Type B pancreatic cell (in vitro differentiated cells): Measurements from ENCODE around the gene PCBD1. TPM values are rescaled to one million over a fixed set of nuclear protein-coding genes. Genes with fewer than 3 reads are reported as not detected.
A peak's percentile ranks its signal among the peaks of the same experiment; 100 is the strongest.

Experiments
- DNase-seq: peaks from one replicate; pipeline ENCODE4 v3.0.0; 2021; ENCODE audit warnings: mixed read lengths; ENCODE audit not compliant: unreplicated experiment; ENCODE audit errors: extremely low spot score
- H3K27ac Mint-ChIP-seq: 2 replicates; pipeline ENCODE4 v1.8.0; 2021; ENCODE audit warnings: mild to moderate bottlenecking, mixed read lengths
- H3K27me3 Mint-ChIP-seq: 2 replicates; pipeline ENCODE4 v1.8.0; 2021; ENCODE audit warnings: mixed read lengths
- H3K36me3 Mint-ChIP-seq: 2 replicates; pipeline ENCODE4 v1.8.0; 2021; ENCODE audit warnings: mixed read lengths
- H3K4me1 Mint-ChIP-seq: one replicate; pipeline ENCODE4 v1.8.0; 2021; ENCODE audit warnings: mixed read lengths; ENCODE audit not compliant: unreplicated experiment
- H3K4me3 Mint-ChIP-seq: 2 replicates; pipeline ENCODE4 v1.8.0; 2021; ENCODE audit warnings: mild to moderate bottlenecking, mixed read lengths
- H3K9me3 Mint-ChIP-seq: 2 replicates; pipeline ENCODE4 v1.8.0; 2021; ENCODE audit warnings: mixed read lengths
- CTCF ChIP-seq: fragments of 200-600 bp; sonication (generic); conservative IDR thresholded peaks from 2 replicates; pipeline ENCODE4 v1.5.0; 2021; ENCODE audit warnings: antibody characterized with exemption, mild to moderate bottlenecking
- total RNA-seq: library from RNA; stranded (reverse); gene quantifications from 2 replicates; pipeline ENCODE4 v1.2.1, GENCODE V29; 2021; ENCODE audit warnings: low replicate concordance

PCBD1 gene
- total RNA-seq, 1 donor from 2014 or later = 84.1 TPM

- Mint-ChIP-seq H3K4me3 (no peak overlapping the region), H3K4me1 (peaks cover 14% of the 10 kb centered on the region), H3K27me3 (peaks cover 7% of the 10 kb centered on the region), H3K27ac (no peak overlapping the region), H3K9me3 (no peaks in the 10 kb centered on the region), H3K36me3 (no peaks in the 10 kb centered on the region)
- DNase-seq = no peak
- TF ChIP-seq CTCF = no peak
These were observed 18.7 kb upstream of the PCBD1 start for GRCh38 chr10:70906953-70907636.

- Mint-ChIP-seq H3K27ac (no peak overlapping the region), H3K4me3 (no peak overlapping the region), H3K36me3 (no peaks in the 10 kb centered on the region), H3K27me3 (peaks cover 8% of the 10 kb centered on the region), H3K9me3 (no peaks in the 10 kb centered on the region), H3K4me1 (peaks cover 14% of the 10 kb centered on the region)
- no peak for DNase-seq
- TF ChIP-seq CTCF = no peak
These were observed 17.8 kb upstream of the PCBD1 start for GRCh38 chr10:70906031-70906783.

- Mint-ChIP-seq H3K4me1 (peaks cover 14% of the 10 kb centered on the region), H3K27ac (no peak overlapping the region), H3K36me3 (no peaks in the 10 kb centered on the region), H3K9me3 (no peaks in the 10 kb centered on the region), H3K27me3 (peaks cover 13% of the 10 kb centered on the region), H3K4me3 (no peak overlapping the region)
- DNase-seq = no peak
- no peak for TF ChIP-seq CTCF
These were observed 17.0 kb upstream of the PCBD1 start for GRCh38 chr10:70905071-70906021.

GRCh38 chr10:70903262-70903921, 15.0 kb upstream of the PCBD1 start:
- H3K27ac Mint-ChIP-seq = no peak overlapping the region
- H3K4me1 Mint-ChIP-seq = peaks cover 14% of the 10 kb centered on the region
- peak; percentile 91 for TF ChIP-seq CTCF
- no peak for DNase-seq
- no peaks in the 10 kb centered on the region for H3K36me3 Mint-ChIP-seq
- H3K9me3 Mint-ChIP-seq = no peaks in the 10 kb centered on the region
- no peak overlapping the region for H3K4me3 Mint-ChIP-seq
- peaks cover 9% of the 10 kb centered on the region for H3K27me3 Mint-ChIP-seq

- Mint-ChIP-seq H3K36me3 (no peaks in the 10 kb centered on the region), H3K4me3 (no peak overlapping the region), H3K9me3 (no peaks in the 10 kb centered on the region), H3K27me3 (peaks cover 9% of the 10 kb centered on the region), H3K27ac (no peak overlapping the region), H3K4me1 (peaks cover 11% of the 10 kb centered on the region)
- TF ChIP-seq CTCF = no peak
- no peak for DNase-seq
These were observed 14.4 kb upstream of the PCBD1 start for GRCh38 chr10:70902661-70903261.
